ENCODE data around the gene BTBD19. TPM values are rescaled to one million over a fixed set of nuclear protein-coding genes. Genes with fewer than 3 reads are reported as not detected.
A peak's percentile ranks its signal among the peaks of the same experiment; 100 is the strongest.
"Not testable (repeated sequence)": the region's sequence is repeated elsewhere in the genome, so short reads cannot be mapped to it uniquely, and the experiment has no call there.

The BTBD19 gene
- total RNA-seq, 1 donor from 2014 or later = 10.4 TPM

DNA sequence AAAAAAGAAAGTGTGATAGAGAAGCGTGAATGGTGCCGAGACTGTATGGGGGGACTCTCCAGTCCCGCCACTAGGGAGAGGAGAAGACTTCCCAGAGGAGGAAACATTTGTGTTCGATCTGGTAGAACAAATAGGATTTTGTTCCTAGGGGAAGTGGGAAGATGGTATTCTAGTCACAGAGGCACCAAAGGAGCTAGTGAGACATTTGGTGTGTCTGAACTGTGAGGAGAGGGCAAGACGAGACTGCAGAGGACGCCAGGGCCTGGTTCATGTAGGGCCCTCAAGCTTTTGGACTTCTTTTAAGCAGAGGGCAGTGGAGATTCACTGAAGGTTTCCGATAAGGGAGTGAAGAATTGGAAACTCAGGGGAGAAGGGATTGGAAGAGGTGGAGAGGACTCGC is 2.9 kb downstream of the BTBD19 start:
- DNase-seq (ENCODE audit: low spot score) = no peak
- Mint-ChIP-seq H3K9me3 (ENCODE audit: unreplicated experiment) (no peaks in the 10 kb centered on the region), H3K27me3 (ENCODE audit: unreplicated experiment) (peaks cover 41% of the 10 kb centered on the region), H3K4me3 (ENCODE audit: unreplicated experiment) (peak overlapping the region; percentile 62), H3K4me1 (ENCODE audit: unreplicated experiment) (peaks cover 60% of the 10 kb centered on the region), H3K27ac (ENCODE audit: unreplicated experiment) (peak overlapping the region; percentile 73), H3K36me3 (ENCODE audit: low read depth, unreplicated experiment) (peaks cover 31% of the 10 kb centered on the region)
- no peak for TF ChIP-seq CTCF (IDR thresholded peaks at IDR 0.05; ENCODE audit: unreplicated experiment)

- DNase-seq (ENCODE audit: low spot score) = peak; percentile 47
- peaks cover 23% of the 10 kb centered on the region for H3K36me3 Mint-ChIP-seq (ENCODE audit: low read depth, unreplicated experiment)
Observed at GRCh38 chr1:44812822-44813543, 4.7 kb downstream of the BTBD19 start.

DNA sequence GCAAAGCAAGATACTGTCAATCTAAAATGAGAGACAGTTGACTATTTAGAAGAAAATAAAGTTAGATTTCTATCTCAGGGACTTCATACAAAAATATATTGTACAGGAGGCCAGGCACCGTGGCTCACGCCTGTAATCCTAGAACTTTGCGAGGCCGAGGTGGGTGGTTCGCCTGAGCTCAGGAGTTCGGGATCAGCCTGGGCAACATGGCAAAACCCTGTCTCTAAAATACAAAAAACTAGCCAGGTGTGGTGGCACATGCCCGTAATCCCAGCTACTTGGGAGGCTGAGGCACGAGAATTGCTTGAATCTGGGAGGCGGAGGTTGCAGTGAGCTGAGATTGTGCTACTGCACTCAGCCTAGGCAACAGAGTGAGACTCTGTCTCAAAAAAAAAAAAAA is 7.6 kb downstream of the BTBD19 start:
- H3K36me3 Mint-ChIP-seq (ENCODE audit: low read depth, unreplicated experiment) = peaks cover 23% of the 10 kb centered on the region
- H3K27ac Mint-ChIP-seq (ENCODE audit: unreplicated experiment) = not testable (repeated sequence)
- peaks cover 33% of the 10 kb centered on the region for H3K4me1 Mint-ChIP-seq (ENCODE audit: unreplicated experiment)

More at GRCh38 chr1:44812822-44813543, 4.7 kb downstream of the BTBD19 start:
- Mint-ChIP-seq H3K4me1 (ENCODE audit: unreplicated experiment) (peaks cover 48% of the 10 kb centered on the region), H3K27ac (ENCODE audit: unreplicated experiment) (no peak overlapping the region), H3K9me3 (ENCODE audit: unreplicated experiment) (no peaks in the 10 kb centered on the region), H3K27me3 (ENCODE audit: unreplicated experiment) (peaks cover 30% of the 10 kb centered on the region), H3K4me3 (ENCODE audit: unreplicated experiment) (peak overlapping the region; percentile 81)
- no peak for TF ChIP-seq CTCF (IDR thresholded peaks at IDR 0.05; ENCODE audit: unreplicated experiment)

DNA sequence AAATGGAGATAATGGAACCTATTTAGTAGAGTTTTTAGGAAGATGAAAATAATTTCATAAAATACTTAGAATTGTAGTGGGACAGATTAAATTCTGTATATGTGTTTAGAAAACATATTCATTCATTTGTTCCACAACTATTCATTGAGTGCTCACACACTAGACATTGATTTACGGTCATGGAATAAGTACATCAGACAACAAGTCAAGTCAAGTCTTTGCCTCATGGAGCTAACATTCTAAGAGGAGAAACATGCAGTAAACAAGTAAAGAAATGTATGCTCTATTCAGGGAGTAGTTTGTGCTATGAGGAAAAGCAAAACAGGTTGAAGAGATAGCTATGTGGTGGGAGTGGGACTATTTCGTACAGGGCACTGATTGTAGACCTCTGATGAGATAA is 9.0 kb downstream of the BTBD19 start:
- Mint-ChIP-seq H3K27ac (ENCODE audit: unreplicated experiment) (no peak overlapping the region), H3K36me3 (ENCODE audit: low read depth, unreplicated experiment) (peaks cover 15% of the 10 kb centered on the region), H3K27me3 (ENCODE audit: unreplicated experiment) (peaks cover 16% of the 10 kb centered on the region), H3K4me1 (ENCODE audit: unreplicated experiment) (peaks cover 27% of the 10 kb centered on the region), H3K9me3 (ENCODE audit: unreplicated experiment) (no peaks in the 10 kb centered on the region), H3K4me3 (ENCODE audit: unreplicated experiment) (peak overlapping the region; percentile 9)
- no peak for DNase-seq (ENCODE audit: low spot score)
- TF ChIP-seq CTCF (IDR thresholded peaks at IDR 0.05; ENCODE audit: unreplicated experiment) = no peak

More for the DNA sequence above, 7.6 kb downstream of the BTBD19 start:
- not testable (repeated sequence) for H3K4me3 Mint-ChIP-seq (ENCODE audit: unreplicated experiment); DNase-seq (ENCODE audit: low spot score); H3K9me3 Mint-ChIP-seq (ENCODE audit: unreplicated experiment)
- peaks cover 19% of the 10 kb centered on the region for H3K27me3 Mint-ChIP-seq (ENCODE audit: unreplicated experiment)

- H3K36me3 Mint-ChIP-seq (ENCODE audit: low read depth, unreplicated experiment) = peaks cover 15% of the 10 kb centered on the region
- H3K27ac Mint-ChIP-seq (ENCODE audit: unreplicated experiment) = peak overlapping the region; percentile 37
- H3K27me3 Mint-ChIP-seq (ENCODE audit: unreplicated experiment) = peaks cover 16% of the 10 kb centered on the region
- no peak for DNase-seq (ENCODE audit: low spot score)
- TF ChIP-seq CTCF (IDR thresholded peaks at IDR 0.05; ENCODE audit: unreplicated experiment) = no peak
- no peaks in the 10 kb centered on the region for H3K9me3 Mint-ChIP-seq (ENCODE audit: unreplicated experiment)
- H3K4me3 Mint-ChIP-seq (ENCODE audit: unreplicated experiment) = no peak overlapping the region
- peaks cover 24% of the 10 kb centered on the region for H3K4me1 Mint-ChIP-seq (ENCODE audit: unreplicated experiment)
Observed at GRCh38 chr1:44817771-44818495, 9.6 kb downstream of the BTBD19 start.

All from endothelial cell (in vitro differentiated cells).